GM12873 (cell line): ENCODE results near the gene RHBDD2.

Experiments
- TF ChIP-seq, protein P1 (sequence below): IDR thresholded peaks from 2 replicates; pipeline ENCODE4 v1.5.1; 2012; ENCODE audit warnings: low read depth, mild to moderate bottlenecking, moderate library complexity, low read length, control low read depth; ENCODE audit not compliant: insufficient read depth; ENCODE audit errors: missing control alignments

RHBDD2 gene

GRCh38 chr7:75891815-75892411 is 13.1 kb downstream of the RHBDD2 start:
- TF ChIP-seq, protein P1, sequence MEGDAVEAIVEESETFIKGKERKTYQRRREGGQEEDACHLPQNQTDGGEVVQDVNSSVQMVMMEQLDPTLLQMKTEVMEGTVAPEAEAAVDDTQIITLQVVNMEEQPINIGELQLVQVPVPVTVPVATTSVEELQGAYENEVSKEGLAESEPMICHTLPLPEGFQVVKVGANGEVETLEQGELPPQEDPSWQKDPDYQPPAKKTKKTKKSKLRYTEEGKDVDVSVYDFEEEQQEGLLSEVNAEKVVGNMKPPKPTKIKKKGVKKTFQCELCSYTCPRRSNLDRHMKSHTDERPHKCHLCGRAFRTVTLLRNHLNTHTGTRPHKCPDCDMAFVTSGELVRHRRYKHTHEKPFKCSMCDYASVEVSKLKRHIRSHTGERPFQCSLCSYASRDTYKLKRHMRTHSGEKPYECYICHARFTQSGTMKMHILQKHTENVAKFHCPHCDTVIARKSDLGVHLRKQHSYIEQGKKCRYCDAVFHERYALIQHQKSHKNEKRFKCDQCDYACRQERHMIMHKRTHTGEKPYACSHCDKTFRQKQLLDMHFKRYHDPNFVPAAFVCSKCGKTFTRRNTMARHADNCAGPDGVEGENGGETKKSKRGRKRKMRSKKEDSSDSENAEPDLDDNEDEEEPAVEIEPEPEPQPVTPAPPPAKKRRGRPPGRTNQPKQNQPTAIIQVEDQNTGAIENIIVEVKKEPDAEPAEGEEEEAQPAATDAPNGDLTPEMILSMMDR: no peak

DNA sequence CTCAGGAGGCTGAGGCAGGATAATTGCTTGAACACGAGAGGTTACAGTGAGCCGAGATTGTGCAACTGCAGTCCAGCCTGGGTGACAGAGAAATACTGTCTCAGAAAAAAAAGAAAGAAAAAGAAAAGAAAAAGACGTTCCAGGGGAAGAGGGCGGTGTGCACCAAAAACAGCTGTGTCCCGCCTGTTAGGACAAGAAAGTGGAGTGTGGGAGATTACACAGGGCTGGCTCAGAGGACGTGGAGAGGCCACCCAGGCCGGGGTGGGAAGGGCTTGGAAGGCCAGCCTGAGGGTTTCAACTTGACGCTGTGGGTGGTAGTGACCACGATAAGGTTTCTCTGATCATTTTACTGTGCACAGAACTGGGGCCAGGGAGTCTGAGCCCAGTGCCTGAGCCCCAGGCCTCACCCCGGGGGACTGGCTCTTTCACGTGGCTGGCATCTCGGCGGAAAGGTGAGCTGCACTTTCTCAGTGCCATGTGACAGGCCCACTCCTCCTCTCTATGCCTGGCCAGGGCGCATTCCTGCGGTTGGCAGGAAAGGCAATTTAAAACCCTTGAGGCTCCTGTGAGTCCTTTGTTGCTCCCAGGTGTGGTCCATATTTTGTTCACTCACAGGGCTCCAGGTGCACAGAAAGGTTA is 13.9 kb downstream of the RHBDD2 start:
- TF ChIP-seq, protein P1: no peak

GRCh38 chr7:75896803-75897327 is 18.0 kb downstream of the RHBDD2 start:
- TF ChIP-seq, protein P1: no peak

- TF ChIP-seq, protein P1: no peak
Measured at GRCh38 chr7:75900617-75901315, 21.9 kb downstream of the RHBDD2 start.

- TF ChIP-seq, protein P1: no peak
Measured at GRCh38 chr7:75905785-75906604, 27.2 kb downstream of the RHBDD2 start.

- TF ChIP-seq, protein P1: no peak
Measured at GRCh38 chr7:75906991-75907667, 28.3 kb downstream of the RHBDD2 start.
